Retinal pigment epithelial cell (primary cell): ENCODE measurements around the gene LHX3.
"Not testable (repeated sequence)": the region's sequence is repeated elsewhere in the genome, so short reads cannot be mapped to it uniquely, and the experiment has no call there.

Experiments
- DNase-seq: peaks from one replicate; pipeline ENCODE4 v3.0.0-alpha.2; 2010; ENCODE audit warnings: low read depth
- H3K4me3 ChIP-seq: 2 replicates; pipeline ENCODE4 v1.5.1; 2011; ENCODE audit warnings: mild to moderate bottlenecking, low read length, control low read depth, moderate library complexity
- TF ChIP-seq, protein P1 (sequence below): conservative IDR thresholded peaks from 2 replicates; pipeline ENCODE4 v1.5.1; 2011; ENCODE audit warnings: low read depth, low read length, control low read depth, inconsistent platforms

LHX3 gene

GRCh38 chr9:136239983-136240330, 35.0 kb upstream of the LHX3 start:
- no peak overlapping the region for H3K4me3 ChIP-seq
- no peak for DNase-seq
- TF ChIP-seq, protein P1, sequence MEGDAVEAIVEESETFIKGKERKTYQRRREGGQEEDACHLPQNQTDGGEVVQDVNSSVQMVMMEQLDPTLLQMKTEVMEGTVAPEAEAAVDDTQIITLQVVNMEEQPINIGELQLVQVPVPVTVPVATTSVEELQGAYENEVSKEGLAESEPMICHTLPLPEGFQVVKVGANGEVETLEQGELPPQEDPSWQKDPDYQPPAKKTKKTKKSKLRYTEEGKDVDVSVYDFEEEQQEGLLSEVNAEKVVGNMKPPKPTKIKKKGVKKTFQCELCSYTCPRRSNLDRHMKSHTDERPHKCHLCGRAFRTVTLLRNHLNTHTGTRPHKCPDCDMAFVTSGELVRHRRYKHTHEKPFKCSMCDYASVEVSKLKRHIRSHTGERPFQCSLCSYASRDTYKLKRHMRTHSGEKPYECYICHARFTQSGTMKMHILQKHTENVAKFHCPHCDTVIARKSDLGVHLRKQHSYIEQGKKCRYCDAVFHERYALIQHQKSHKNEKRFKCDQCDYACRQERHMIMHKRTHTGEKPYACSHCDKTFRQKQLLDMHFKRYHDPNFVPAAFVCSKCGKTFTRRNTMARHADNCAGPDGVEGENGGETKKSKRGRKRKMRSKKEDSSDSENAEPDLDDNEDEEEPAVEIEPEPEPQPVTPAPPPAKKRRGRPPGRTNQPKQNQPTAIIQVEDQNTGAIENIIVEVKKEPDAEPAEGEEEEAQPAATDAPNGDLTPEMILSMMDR, result no peak

DNA sequence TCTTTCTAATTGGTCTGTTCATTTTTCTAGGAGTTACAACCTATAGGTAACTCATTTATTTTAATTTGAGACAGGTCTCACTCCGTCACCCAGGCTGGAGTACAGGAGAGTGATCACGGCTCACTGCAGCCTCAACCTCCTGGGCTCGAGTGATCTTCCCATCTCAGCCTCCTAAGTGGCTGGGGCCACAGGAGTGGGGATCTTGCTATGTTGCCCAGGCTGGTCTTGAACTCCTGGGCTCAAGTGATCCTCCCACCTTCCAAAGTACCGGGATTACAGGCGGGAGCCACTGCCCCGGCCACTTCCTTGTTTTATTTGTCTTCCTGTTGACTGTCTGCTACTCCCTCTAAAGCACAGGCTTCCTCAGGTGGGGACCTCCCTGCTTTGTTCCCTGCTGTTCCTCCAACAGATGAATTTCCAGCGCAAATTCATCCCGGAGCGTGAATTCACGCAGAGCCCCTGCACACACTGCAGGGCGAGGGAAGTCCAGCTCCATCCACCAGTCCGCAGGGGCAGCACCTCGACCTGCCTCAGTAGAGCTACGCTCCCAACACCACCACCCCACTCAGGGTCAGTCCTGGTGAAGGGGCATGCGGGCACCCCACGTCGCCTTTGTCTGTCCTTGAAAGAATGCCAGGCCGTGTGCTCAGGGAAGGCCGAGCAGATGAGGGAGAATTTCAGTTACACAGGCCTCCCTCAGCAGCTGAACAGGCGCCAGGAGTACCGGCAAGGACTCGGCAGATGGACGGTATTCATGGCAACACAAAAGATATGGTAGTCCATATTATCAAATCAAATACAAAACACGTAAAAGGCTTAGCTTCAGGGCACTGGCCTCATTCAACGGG, 34.4 kb upstream of the LHX3 start:
- TF ChIP-seq, protein P1, result no peak
- H3K4me3 ChIP-seq, result no peak overlapping the region
- no peak for DNase-seq

- no peak overlapping the region for H3K4me3 ChIP-seq
- TF ChIP-seq, protein P1, result no peak
Measured at GRCh38 chr9:136238342-136238732, 33.4 kb upstream of the LHX3 start.

DNA sequence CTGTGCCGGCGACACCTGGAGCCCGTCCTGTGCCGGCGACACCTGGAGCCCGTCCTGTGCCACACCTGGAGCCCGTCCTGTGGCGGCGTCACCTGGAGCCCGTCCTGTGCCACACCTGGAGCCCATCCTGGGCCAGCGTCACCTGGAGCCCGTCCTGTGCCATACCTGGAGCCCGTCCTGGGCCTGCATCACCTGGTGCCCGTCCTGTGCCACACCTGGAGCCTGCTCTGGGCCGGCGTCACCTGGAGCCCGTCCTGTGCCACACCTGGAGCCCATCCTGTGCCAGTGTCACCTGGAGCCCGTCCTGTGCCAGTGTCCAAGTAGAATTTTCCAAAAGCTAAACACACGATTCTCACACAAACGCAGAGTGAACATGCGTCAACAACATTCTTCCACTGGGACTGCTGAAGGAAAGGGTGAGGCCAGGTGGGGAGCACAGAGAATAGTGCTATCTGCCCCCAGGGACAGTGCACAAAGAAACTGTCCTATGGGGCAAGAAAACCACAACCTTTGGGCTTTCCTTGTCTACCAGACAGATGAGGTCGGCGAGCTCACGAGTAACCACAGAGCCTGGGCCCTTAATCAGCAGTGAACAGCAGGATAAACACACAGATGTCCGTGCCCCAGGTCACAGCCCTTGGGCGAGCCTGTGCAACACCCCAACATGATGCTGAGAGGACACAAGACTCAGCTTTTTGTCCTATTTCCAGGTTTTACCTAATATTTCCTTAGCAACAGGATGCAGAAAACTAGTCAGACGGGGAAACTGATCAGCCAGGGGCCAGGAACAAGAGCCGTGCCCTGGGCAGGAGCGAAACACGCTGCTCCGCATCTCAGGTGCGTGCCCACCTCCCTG, 32.8 kb upstream of the LHX3 start:
- no peak for DNase-seq
- H3K4me3 ChIP-seq, result no peak overlapping the region
- TF ChIP-seq, protein P1, result no peak

More at GRCh38 chr9:136238342-136238732, 33.4 kb upstream of the LHX3 start:
- no peak for DNase-seq

- not testable (repeated sequence) for DNase-seq, H3K4me3 ChIP-seq
Measured at GRCh38 chr9:136236471-136237410, 31.8 kb upstream of the LHX3 start.

GRCh38 chr9:136235709-136236455, 31.0 kb upstream of the LHX3 start:
- TF ChIP-seq, protein P1, result no peak
- no peak overlapping the region for H3K4me3 ChIP-seq
- DNase-seq, result no peak
